Measurements from ENCODE around the gene MGRN1. TPM values are rescaled to one million over a fixed set of nuclear protein-coding genes. Genes with fewer than 3 reads are reported as not detected.

MGRN1 gene
- total and polyA plus RNA-seq, 2 of the 13 experiments (the other 11 are each of a cell fraction or from before 2014, with no cell fraction given): 11.9 to 12.6 TPM

DNA sequence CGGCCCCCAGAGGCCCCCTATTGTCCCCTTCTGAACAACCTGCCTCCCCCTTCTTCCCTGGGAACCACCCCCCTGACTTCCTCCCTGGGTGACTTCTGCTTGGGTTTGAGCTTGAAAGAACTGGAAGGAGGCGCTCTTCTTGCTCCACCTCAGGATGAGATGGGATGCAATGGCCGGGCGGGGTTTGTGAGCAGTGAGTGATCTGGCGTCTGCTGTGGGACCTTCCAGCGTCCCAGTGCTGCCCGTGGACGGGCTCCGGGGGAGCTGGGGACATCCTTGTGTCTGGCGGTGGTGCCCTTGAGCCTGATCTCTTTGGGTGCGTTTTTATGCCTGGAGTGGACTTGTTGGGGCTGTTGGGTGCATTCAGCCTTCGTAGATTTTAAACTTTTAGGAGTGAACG, 11.6 kb downstream of the MGRN1 start:
- H3K9ac ChIP-seq (ENCODE audit: insufficient read depth, low read depth, low read length): no peak overlapping the region
- H3K9me3 ChIP-seq (ENCODE audit: low read length): peaks cover 6% of the 10 kb centered on the region
- BruUV-seq (replicated peaks): no TSS peak
- WGBS (ENCODE audit: low lambda C conversion rate): over 99% methylated on average over 11 of the region's 13 CpGs
- CTCF ChIA-PET (ENCODE audit: low intra/inter-chr PET ratio, low total read pairs): no interaction called here
- H3K4me1 ChIP-seq (ENCODE audit: insufficient read depth, low read length): peaks cover 24% of the 10 kb centered on the region
- ATAC-seq: no peak
- POLR2A ChIA-PET: no interaction called here
- H3K36me3 ChIP-seq (replicated peaks in 1 of 2; ENCODE audit: control insufficient read depth in 1 of 2, insufficient read depth in 2 of 2, low read length in 2 of 2): peaks cover 18 to 28% of the 10 kb centered on the region in 2 experiments; a peak in 4 of 5 replicates
- H3K4me3 ChIP-seq (replicated peaks in 1 of 3; ENCODE audit: insufficient read depth in 1 of 3, low read depth in 2 of 3, low read length in 3 of 3): no peak overlapping the region
- in situ Hi-C loops (cut with HindIII; ENCODE audit: extremely low pct_ligation_motif_present, low pct_unique_long_range_greater_than_20kb) (no loop called here), intact Hi-C loops (cut with micrococcal nuclease; ENCODE audit: unreplicated experiment) (no loop called here)
- peaks cover 71% of the 10 kb centered on the region for H3K79me2 ChIP-seq (ENCODE audit: insufficient read depth, low read length)
- DNase-seq (ENCODE audit: low spot score): no peak
- H4K20me1 ChIP-seq (ENCODE audit: insufficient read depth, low read length): peaks cover 15% of the 10 kb centered on the region; the same call in 1 of the 2 replicates
- no peak overlapping the region for H2AFZ ChIP-seq (ENCODE audit: low read length)
- H3K4me2 ChIP-seq (ENCODE audit: low read depth, low read length): no peak overlapping the region
- no peak overlapping the region for H3K27ac ChIP-seq (ENCODE audit: extremely low read length, insufficient read depth, low read length)
- no peak for FAIRE-seq
- H3K27me3 ChIP-seq (ENCODE audit: control insufficient read depth in 1 of 2, insufficient read depth in 2 of 2, low read length in 2 of 2): no peaks in the 10 kb centered on the region
- TF ChIP-seq RXRB (CRISPR knock-in tag; IDR thresholded peaks at IDR 0.05; ENCODE audit: borderline replicate concordance): no peak
- TF ChIP-seq SMARCC2 (IDR thresholded peaks at IDR 0.05): no peak
- no peak for TF ChIP-seq ZNF589 (CRISPR knock-in tag; conservative IDR thresholded peaks at IDR 0.05)
- TF ChIP-seq ZNF557 (CRISPR knock-in tag; IDR thresholded peaks at IDR 0.05): no peak
- TF ChIP-seq, protein P1, sequence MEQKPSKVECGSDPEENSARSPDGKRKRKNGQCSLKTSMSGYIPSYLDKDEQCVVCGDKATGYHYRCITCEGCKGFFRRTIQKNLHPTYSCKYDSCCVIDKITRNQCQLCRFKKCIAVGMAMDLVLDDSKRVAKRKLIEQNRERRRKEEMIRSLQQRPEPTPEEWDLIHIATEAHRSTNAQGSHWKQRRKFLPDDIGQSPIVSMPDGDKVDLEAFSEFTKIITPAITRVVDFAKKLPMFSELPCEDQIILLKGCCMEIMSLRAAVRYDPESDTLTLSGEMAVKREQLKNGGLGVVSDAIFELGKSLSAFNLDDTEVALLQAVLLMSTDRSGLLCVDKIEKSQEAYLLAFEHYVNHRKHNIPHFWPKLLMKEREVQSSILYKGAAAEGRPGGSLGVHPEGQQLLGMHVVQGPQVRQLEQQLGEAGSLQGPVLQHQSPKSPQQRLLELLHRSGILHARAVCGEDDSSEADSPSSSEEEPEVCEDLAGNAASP (CRISPR knock-in tag; IDR thresholded peaks at IDR 0.05; ENCODE audit: borderline replicate concordance): no peak
- TF ChIP-seq FOXC1 (CRISPR knock-in tag; IDR thresholded peaks at IDR 0.05; ENCODE audit: borderline replicate concordance): no peak
- TF ChIP-seq, protein P2, sequence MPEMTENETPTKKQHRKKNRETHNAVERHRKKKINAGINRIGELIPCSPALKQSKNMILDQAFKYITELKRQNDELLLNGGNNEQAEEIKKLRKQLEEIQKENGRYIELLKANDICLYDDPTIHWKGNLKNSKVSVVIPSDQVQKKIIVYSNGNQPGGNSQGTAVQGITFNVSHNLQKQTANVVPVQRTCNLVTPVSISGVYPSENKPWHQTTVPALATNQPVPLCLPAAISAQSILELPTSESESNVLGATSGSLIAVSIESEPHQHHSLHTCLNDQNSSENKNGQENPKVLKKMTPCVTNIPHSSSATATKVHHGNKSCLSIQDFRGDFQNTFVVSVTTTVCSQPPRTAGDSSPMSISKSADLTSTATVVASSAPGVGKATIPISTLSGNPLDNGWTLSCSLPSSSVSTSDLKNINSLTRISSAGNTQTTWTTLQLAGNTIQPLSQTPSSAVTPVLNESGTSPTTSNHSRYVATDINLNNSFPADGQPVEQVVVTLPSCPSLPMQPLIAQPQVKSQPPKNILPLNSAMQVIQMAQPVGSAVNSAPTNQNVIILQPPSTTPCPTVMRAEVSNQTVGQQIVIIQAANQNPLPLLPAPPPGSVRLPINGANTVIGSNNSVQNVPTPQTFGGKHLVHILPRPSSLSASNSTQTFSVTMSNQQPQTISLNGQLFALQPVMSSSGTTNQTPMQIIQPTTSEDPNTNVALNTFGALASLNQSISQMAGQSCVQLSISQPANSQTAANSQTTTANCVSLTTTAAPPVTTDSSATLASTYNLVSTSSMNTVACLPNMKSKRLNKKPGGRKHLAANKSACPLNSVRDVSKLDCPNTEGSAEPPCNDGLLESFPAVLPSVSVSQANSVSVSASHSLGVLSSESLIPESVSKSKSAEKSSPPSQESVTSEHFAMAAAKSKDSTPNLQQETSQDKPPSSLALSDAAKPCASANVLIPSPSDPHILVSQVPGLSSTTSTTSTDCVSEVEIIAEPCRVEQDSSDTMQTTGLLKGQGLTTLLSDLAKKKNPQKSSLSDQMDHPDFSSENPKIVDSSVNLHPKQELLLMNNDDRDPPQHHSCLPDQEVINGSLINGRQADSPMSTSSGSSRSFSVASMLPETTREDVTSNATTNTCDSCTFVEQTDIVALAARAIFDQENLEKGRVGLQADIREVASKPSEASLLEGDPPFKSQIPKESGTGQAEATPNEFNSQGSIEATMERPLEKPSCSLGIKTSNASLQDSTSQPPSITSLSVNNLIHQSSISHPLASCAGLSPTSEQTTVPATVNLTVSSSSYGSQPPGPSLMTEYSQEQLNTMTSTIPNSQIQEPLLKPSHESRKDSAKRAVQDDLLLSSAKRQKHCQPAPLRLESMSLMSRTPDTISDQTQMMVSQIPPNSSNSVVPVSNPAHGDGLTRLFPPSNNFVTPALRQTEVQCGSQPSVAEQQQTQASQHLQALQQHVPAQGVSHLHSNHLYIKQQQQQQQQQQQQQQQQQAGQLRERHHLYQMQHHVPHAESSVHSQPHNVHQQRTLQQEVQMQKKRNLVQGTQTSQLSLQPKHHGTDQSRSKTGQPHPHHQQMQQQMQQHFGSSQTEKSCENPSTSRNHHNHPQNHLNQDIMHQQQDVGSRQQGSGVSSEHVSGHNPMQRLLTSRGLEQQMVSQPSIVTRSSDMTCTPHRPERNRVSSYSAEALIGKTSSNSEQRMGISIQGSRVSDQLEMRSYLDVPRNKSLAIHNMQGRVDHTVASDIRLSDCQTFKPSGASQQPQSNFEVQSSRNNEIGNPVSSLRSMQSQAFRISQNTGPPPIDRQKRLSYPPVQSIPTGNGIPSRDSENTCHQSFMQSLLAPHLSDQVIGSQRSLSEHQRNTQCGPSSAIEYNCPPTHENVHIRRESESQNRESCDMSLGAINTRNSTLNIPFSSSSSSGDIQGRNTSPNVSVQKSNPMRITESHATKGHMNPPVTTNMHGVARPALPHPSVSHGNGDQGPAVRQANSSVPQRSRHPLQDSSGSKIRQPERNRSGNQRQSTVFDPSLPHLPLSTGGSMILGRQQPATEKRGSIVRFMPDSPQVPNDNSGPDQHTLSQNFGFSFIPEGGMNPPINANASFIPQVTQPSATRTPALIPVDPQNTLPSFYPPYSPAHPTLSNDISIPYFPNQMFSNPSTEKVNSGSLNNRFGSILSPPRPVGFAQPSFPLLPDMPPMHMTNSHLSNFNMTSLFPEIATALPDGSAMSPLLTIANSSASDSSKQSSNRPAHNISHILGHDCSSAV (CRISPR knock-in tag; IDR thresholded peaks at IDR 0.05; ENCODE audit: borderline replicate concordance): no peak
- TF ChIP-seq, protein P3, sequence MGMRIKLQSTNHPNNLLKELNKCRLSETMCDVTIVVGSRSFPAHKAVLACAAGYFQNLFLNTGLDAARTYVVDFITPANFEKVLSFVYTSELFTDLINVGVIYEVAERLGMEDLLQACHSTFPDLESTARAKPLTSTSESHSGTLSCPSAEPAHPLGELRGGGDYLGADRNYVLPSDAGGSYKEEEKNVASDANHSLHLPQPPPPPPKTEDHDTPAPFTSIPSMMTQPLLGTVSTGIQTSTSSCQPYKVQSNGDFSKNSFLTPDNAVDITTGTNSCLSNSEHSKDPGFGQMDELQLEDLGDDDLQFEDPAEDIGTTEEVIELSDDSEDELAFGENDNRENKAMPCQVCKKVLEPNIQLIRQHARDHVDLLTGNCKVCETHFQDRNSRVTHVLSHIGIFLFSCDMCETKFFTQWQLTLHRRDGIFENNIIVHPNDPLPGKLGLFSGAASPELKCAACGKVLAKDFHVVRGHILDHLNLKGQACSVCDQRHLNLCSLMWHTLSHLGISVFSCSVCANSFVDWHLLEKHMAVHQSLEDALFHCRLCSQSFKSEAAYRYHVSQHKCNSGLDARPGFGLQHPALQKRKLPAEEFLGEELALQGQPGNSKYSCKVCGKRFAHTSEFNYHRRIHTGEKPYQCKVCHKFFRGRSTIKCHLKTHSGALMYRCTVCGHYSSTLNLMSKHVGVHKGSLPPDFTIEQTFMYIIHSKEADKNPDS (CRISPR knock-in tag; IDR thresholded peaks at IDR 0.05): no peak
- TF ChIP-seq, protein P4, sequence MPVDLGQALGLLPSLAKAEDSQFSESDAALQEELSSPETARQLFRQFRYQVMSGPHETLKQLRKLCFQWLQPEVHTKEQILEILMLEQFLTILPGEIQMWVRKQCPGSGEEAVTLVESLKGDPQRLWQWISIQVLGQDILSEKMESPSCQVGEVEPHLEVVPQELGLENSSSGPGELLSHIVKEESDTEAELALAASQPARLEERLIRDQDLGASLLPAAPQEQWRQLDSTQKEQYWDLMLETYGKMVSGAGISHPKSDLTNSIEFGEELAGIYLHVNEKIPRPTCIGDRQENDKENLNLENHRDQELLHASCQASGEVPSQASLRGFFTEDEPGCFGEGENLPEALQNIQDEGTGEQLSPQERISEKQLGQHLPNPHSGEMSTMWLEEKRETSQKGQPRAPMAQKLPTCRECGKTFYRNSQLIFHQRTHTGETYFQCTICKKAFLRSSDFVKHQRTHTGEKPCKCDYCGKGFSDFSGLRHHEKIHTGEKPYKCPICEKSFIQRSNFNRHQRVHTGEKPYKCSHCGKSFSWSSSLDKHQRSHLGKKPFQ (CRISPR knock-in tag; IDR thresholded peaks at IDR 0.05; ENCODE audit: insufficient replicate concordance): no peak
- no peak for TF ChIP-seq SRF (IDR thresholded peaks at IDR 0.05; ENCODE audit: low read depth, low read length)

All from HepG2 (cell line).